Fibroblast of the aortic adventitia (primary cell): ENCODE measurements around the gene NOL7. TPM values are rescaled to one million over a fixed set of nuclear protein-coding genes. Genes with fewer than 3 reads are reported as not detected.
A peak's percentile ranks its signal among the peaks of the same experiment; 100 is the strongest.

Source experiments
- DNase-seq: peaks from one replicate; pipeline ENCODE4 v3.0.0-alpha.2; 2010; ENCODE audit warnings: low read depth
- H3K4me3 ChIP-seq: 2 replicates; pipeline ENCODE4 v1.5.1; 2011; ENCODE audit warnings: low read depth, mild to moderate bottlenecking, control low read depth, low read length, moderate library complexity
- CTCF ChIP-seq: IDR thresholded peaks from 2 replicates; pipeline ENCODE4 v1.5.1; 2011; ENCODE audit warnings: mild to moderate bottlenecking, low read length, control low read depth, inconsistent platforms; ENCODE audit not compliant: insufficient read depth
- total RNA-seq: library from RNA; depleted of rRNA; stranded (reverse); fragments of >200 nt; gene quantifications from 2 replicates; pipeline ENCODE4 v1.2.3, GENCODE V29; 2012; ENCODE audit warnings: low replicate concordance

Gene NOL7
- total RNA-seq, 1 donor, result 64.6 TPM

- no peak overlapping the region for H3K4me3 ChIP-seq
- no peak for DNase-seq
- no peak for TF ChIP-seq CTCF
These were observed 35.2 kb upstream of the NOL7 start for GRCh38 chr6:13579911-13580310.

- no peak overlapping the region for H3K4me3 ChIP-seq
- no peak for DNase-seq
- TF ChIP-seq CTCF, result no peak
These were observed 33.4 kb upstream of the NOL7 start for GRCh38 chr6:13581700-13582229.

GRCh38 chr6:13586603-13587542, 28.3 kb upstream of the NOL7 start:
- H3K4me3 ChIP-seq, result no peak overlapping the region
- DNase-seq, result peak; percentile 18
- no peak for TF ChIP-seq CTCF

- TF ChIP-seq CTCF, result no peak
- no peak for DNase-seq
- H3K4me3 ChIP-seq, result no peak overlapping the region
These were observed 25.3 kb upstream of the NOL7 start for GRCh38 chr6:13589801-13590200.

- DNase-seq, result no peak
- no peak overlapping the region for H3K4me3 ChIP-seq
- TF ChIP-seq CTCF, result no peak
These were observed 24.5 kb upstream of the NOL7 start for GRCh38 chr6:13590574-13591153.

- no peak for TF ChIP-seq CTCF
- no peak overlapping the region for H3K4me3 ChIP-seq
- no peak for DNase-seq
These were observed 23.8 kb upstream of the NOL7 start for GRCh38 chr6:13591205-13591921.
